Stimulated activated CD8-positive, alpha-beta memory T cell treated with anti-CD3 and anti-CD28 coated beads, Interleukin-15, amount 100 ng/mL, for 4 hours (primary cell): ENCODE data around the gene CYTH4.

Experiments
- DNase-seq, 2 donors: peaks; one replicate each; pipeline ENCODE4 v3.0.0-alpha.2; 2020; ENCODE audit warnings: low read depth in 2 of 2

CYTH4 gene

GRCh38 chr22:37344735-37345449 is 62.6 kb downstream of the CYTH4 start:
- DNase-seq = no peak

DNA sequence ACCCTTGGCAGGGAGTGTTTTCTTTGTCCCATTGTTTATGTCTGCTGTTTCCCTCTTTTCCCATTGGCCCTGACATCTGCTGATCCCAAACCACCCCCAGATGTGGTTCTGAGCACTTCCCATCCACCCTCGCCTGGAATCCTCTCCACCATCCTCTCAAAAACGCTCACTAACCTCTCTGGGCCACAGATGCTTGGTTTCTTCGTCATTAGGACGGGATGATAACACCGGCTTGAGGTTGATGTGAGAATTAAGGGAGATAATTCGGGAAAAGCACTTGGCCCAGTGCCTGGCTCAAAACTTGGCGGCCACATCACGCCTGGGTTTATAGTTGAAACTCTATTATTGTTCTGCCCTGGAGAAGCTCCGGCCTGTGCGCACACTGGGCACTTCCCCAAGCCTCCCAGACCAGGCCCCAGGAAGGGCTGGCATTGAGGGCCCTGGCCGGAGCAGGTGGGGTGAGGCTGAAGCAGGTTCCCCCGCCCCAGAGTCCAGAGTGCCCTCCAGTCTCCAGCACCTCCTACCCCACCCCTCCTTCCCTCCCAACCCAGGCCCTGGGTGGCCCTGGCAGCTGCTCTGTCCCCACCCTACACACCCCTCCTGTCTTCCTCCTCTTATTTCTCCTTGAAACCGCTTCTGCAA is 63.7 kb downstream of the CYTH4 start:
- DNase-seq = no peak

- no peak for DNase-seq
These were observed 64.2 kb downstream of the CYTH4 start for GRCh38 chr22:37346505-37346895.

GRCh38 chr22:37349043-37349814 is 66.9 kb downstream of the CYTH4 start:
- no peak for DNase-seq

GRCh38 chr22:37351232-37351631 is 68.9 kb downstream of the CYTH4 start:
- DNase-seq = no peak

DNA sequence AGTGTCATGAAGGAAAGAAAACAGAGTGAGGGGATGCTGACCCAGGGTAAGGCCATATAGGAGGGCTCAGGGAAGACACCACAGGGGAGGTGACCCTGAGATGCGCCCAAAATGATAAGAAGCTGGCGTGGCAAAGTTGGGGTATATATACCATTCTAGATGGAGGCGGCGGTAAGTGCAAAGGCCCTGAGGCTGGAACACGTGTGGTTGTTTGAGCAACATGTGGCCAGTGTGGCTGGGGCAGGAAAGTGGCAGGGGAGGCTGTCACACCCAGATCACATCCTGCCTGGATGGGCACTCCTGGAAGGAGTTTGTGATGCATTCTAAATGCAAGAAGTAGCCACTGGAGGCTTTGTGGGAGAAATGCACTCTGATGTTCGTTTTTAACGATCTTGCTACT is 70.2 kb downstream of the CYTH4 start:
- DNase-seq = no peak

DNA sequence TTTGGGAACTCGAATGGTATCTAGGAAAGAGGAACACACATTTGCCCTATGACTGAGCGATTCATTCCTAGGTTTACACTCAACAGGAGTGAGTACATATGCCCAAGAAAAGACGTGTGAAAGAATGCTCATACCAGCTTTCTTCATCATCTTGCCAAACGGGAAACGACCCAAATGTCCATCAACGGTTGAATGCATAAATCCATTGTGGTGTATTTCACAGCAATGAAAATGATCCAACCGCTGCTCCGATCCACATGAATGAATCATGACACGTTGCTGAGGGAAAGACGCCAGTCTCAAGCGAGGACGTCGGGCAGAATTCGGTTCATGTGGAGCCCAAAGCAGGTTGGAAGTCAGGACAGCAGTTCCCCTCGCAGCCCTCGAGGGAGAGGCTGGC is 71.5 kb downstream of the CYTH4 start:
- DNase-seq = no peak

DNA sequence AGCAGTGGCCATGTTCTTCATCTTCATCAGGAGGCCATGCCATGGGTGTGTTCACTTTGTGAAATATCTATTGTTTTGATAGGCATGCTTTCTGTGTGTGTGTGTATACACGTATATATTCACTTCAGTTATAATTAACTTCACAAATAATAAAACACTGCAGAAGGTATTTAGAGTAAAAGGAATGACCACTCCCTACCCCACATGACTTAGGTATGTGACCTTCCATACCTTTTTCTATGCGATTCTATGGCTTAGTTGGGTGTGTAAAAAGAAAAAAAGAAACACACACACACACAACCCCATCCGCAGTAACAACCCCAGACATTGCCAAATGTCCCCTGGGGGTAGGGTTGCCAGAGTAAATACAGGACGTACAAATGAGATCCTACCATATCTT is 72.0 kb downstream of the CYTH4 start:
- DNase-seq = no peak

DNA sequence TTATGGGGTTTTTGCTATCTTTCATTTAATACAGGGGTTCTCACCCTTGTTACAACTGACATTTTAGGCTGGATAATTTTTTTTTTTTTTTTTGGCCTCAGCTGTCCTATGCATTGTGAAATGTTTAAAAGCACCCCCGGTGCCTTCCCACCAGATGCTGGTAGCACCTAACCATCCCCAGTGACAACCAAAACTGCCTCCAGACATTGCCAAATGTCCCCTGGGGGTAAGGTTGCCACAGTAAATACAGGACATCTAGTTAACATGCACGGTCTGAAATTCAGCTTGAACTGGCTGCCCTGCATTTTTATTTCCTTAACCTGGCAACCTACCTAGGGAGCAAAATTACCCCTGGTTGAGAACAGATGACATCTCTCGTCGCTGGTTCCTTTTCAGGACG is 72.4 kb downstream of the CYTH4 start:
- no peak for DNase-seq

GRCh38 chr22:37355174-37355573 is 72.9 kb downstream of the CYTH4 start:
- no peak for DNase-seq

- no peak for DNase-seq
These were observed 74.6 kb downstream of the CYTH4 start for GRCh38 chr22:37356922-37357321.

GRCh38 chr22:37357446-37358075 is 75.3 kb downstream of the CYTH4 start:
- no peak for DNase-seq

DNA sequence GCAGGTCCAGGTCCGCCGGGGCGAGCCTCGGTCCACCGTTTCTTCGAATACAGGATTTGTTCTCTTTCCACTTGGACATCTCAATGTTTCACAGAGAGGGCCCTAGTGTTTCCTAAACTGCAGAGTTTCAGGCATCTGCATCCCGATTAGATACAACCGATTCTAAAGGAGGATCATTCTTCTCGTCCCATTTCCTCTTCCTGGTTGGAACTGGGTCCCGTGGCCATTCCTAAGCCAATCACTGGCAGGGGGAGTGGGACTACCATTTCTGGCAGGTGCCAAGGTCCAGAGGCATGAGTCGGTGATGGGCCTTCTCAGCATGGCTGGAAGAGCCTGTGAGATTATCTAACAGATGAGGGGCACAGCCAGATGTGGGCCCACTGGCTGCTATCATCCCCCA is 76.1 kb downstream of the CYTH4 start:
- DNase-seq = no peak

DNA sequence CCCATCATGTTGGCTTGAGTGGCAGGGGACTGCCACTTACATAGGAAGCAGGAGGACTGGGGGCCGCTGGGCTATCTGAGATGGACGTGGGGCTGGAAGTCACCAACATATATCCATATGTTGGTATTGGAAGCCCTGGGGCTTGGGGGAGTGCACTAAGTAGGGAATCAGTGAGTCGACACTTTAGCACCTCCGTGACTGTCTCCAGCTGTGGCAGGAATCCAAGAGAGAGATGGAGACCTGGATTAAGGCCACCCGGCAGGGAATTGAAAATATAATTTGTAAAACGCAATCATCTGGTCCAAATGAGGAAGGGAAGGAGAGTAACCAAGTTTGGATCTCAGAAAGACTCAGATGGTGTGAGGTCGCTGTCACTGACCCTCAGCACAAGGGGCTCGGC is 76.6 kb downstream of the CYTH4 start:
- no peak for DNase-seq

DNA sequence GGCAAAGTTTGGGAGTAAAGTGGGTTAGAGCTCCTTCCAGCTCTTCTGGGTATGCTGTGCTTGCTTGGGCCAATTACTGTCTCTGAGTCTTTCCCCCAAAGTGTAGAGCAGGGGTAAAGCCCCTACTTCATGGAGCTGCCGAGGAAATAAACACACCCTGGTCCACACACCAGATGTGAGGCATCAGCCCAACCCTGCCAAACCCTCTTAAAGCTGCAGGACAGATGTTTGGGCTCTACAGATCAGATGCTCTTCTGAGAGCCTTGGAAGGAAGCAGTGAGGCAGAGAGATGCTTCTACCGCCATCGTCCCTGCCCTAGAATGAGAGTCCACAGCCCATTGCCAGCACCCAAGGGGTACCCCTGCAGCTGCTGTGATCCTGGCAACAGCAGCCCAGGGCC is 80.3 kb downstream of the CYTH4 start:
- DNase-seq = no peak

DNA sequence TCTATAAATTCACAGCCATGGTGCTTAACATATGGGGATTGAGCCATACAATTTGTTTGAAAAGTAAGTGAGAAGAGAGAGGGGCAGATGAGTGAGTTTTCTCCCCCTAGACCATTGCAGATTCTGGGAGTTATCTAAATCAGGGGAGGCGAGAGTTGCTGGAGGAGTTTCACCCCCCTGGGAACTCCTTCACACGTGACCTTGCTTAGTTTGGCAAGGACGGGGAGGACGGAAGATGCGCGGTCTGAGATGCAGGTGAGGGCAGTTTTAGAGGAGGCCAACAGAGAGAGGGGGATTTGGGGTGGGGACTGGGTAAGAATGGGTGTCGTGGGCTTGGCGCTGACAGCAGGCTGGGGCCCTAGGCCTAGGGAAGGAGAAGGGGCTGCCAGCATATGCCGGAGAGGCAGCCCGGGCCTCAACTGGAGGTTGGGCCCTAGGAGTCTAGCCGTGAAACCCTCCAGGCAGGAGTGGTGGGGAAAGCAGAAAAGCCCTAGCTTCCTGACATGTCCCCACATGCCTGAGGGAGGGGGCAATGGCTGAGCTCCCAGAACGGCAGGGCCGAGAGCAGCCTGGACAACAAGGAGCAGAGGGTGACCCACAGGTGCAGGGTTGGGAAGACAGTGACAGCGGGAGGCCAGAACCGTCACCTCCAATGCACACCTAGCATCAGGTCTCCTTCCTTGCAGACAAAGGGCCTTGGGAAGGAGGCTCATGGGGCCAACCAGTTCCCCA is 81.1 kb downstream of the CYTH4 start:
- no peak for DNase-seq
